ENCODE data around the gene ZBTB46.
"Not testable (repeated sequence)": the region's sequence is repeated elsewhere in the genome, so short reads cannot be mapped to it uniquely, and the experiment has no call there.

ZBTB46 gene

GRCh38 chr20:63734111-63734945 is 96.7 kb downstream of the ZBTB46 start:
- no peak for DNase-seq (ENCODE audit: low spot score)

- DNase-seq (ENCODE audit: low spot score), result no peak
Measured at GRCh38 chr20:63733579-63734081, 97.4 kb downstream of the ZBTB46 start.

GRCh38 chr20:63733117-63733516 is 97.9 kb downstream of the ZBTB46 start:
- no peak for DNase-seq (ENCODE audit: low spot score)

- no peak for DNase-seq (ENCODE audit: low spot score)
Measured at GRCh38 chr20:63732118-63733095, 98.7 kb downstream of the ZBTB46 start.

- no peak for DNase-seq (ENCODE audit: low spot score)
Measured at GRCh38 chr20:63731410-63731809, 99.7 kb downstream of the ZBTB46 start.

- not testable (repeated sequence) for DNase-seq (ENCODE audit: low spot score)
Measured at GRCh38 chr20:63730189-63730733, 100.8 kb downstream of the ZBTB46 start.

GRCh38 chr20:63722967-63723622 is 108.0 kb downstream of the ZBTB46 start:
- DNase-seq (ENCODE audit: low spot score), result not testable (repeated sequence)

- DNase-seq (ENCODE audit: low spot score), result no peak
Measured at GRCh38 chr20:63718996-63719395, 112.1 kb downstream of the ZBTB46 start.

- no peak for DNase-seq (ENCODE audit: low spot score)
Measured at GRCh38 chr20:63714858-63715257, 116.2 kb downstream of the ZBTB46 start.

GRCh38 chr20:63712191-63712590 is 118.9 kb downstream of the ZBTB46 start:
- DNase-seq (ENCODE audit: low spot score), result no peak

GRCh38 chr20:63711085-63711645 is 119.9 kb downstream of the ZBTB46 start:
- no peak for DNase-seq (ENCODE audit: low spot score)

- DNase-seq (ENCODE audit: low spot score), result no peak
Measured at GRCh38 chr20:63709149-63709527, 121.9 kb downstream of the ZBTB46 start.

- no peak for DNase-seq (ENCODE audit: low spot score)
Measured at GRCh38 chr20:63708301-63709148, 122.5 kb downstream of the ZBTB46 start.

- DNase-seq (ENCODE audit: low spot score), result peak; percentile 94
Measured at GRCh38 chr20:63707558-63708300, 123.3 kb downstream of the ZBTB46 start, which contains the start of the genes ARFRP1 and ZGPAT. Gene ARFRP1, minus strand, starts transcription at chr20:63707976. Its CDS starts 885 bp downstream, at chr20:63707091. Gene ZGPAT, plus strand, starts transcription at chr20:63708039. Its CDS starts 542 bp downstream, at chr20:63708581.

- no peak for DNase-seq (ENCODE audit: low spot score)
Measured at GRCh38 chr20:63706852-63707557, 124.1 kb downstream of the ZBTB46 start.

GRCh38 chr20:63706027-63706695 is 124.9 kb downstream of the ZBTB46 start:
- DNase-seq (ENCODE audit: low spot score), result no peak

- DNase-seq (ENCODE audit: low spot score), result no peak
Measured at GRCh38 chr20:63705232-63706026, 125.6 kb downstream of the ZBTB46 start.

Data from ecto neural progenitor cell (in vitro differentiated cells).